Spinal cord (tissue), 10 donors: ENCODE results near the gene FDXR. TPM values are rescaled to one million over a fixed set of nuclear protein-coding genes. Genes with fewer than 3 reads are reported as not detected.

Source experiments
- DNase-seq, 6 donors: peaks; one replicate each; pipeline versions ENCODE4 v3.0.0 to v3.0.0-alpha.2; 2013 to 2015; ENCODE audit warnings: low spot score in 6 of 6, low read depth in 4 of 6
- H3K27ac ChIP-seq: one replicate; pipeline ENCODE4 v1.5.1; 2013; ENCODE audit warnings: low read depth, low read length, control low read depth
- H3K27me3 ChIP-seq: one replicate; pipeline ENCODE4 v1.6.1; 2013; ENCODE audit warnings: low read length; ENCODE audit not compliant: control insufficient read depth, insufficient read depth
- H3K36me3 ChIP-seq: one replicate; pipeline ENCODE4 v1.6.1; 2013; ENCODE audit warnings: low read length; ENCODE audit not compliant: control insufficient read depth, insufficient read depth
- H3K4me1 ChIP-seq: one replicate; pipeline ENCODE4 v1.6.1; 2013; ENCODE audit warnings: low read length; ENCODE audit not compliant: control insufficient read depth, insufficient read depth
- H3K4me3 ChIP-seq: one replicate; pipeline ENCODE4 v1.5.1; 2013; ENCODE audit warnings: low read depth, low read length, control low read depth
- H3K9me3 ChIP-seq: one replicate; pipeline ENCODE4 v1.6.1; 2013; ENCODE audit warnings: low read length; ENCODE audit not compliant: control insufficient read depth, insufficient read depth
- WGBS: methylation state at CpG from one replicate; pipeline ENCODE4 v1.1.5; 2013; ENCODE audit warnings: missing lambda C conversion rate; ENCODE audit not compliant: insufficient coverage; 5-methylcytosine and 5-hydroxymethylcytosine counted together
- polyA plus RNA-seq, 2 donors: library from polyadenylated mRNA; unstranded; fragments of 120-200 nt; gene quantifications; one replicate each; pipeline ENCODE4 v1.2.1, GENCODE V29; 2013; ENCODE audit not compliant: insufficient read length in 2 of 2
- total RNA-seq, 2 donors: library from RNA; depleted of rRNA in 1 of 2; stranded (reverse); fragments of 120-200 nt in 1 of 2; fragments of >200 nt in 1 of 2; gene quantifications; one replicate each; pipeline versions ENCODE4 v1.2.3 to v1.2.4, GENCODE V29; 2013 to 2014
- donor health status: healthy.

FDXR gene
- total and polyA plus RNA-seq, 4 donors, result 3.0 to 11.3 (median 8.6) TPM

- WGBS, result 45% methylated on average over 9 of the region's 15 CpGs
- Histone ChIP-seq H3K36me3 (no peaks in the 10 kb centered on the region), H3K9me3 (no peaks in the 10 kb centered on the region), H3K4me3 (no peak overlapping the region), H3K4me1 (no peaks in the 10 kb centered on the region), H3K27me3 (peaks cover 5% of the 10 kb centered on the region), H3K27ac (no peak overlapping the region)
- DNase-seq, result no peak
Measured at GRCh38 chr17:74883241-74883745, 10.5 kb upstream of the FDXR start.

GRCh38 chr17:74882517-74883240, 9.9 kb upstream of the FDXR start:
- 67% methylated on average over 20 of the region's 20 CpGs for WGBS
- no peak overlapping the region for H3K4me3 ChIP-seq
- peaks cover 5% of the 10 kb centered on the region for H3K27me3 ChIP-seq
- no peak for DNase-seq
- H3K27ac ChIP-seq, result no peak overlapping the region
- no peaks in the 10 kb centered on the region for H3K4me1 ChIP-seq
- H3K36me3 ChIP-seq, result no peaks in the 10 kb centered on the region
- H3K9me3 ChIP-seq, result no peaks in the 10 kb centered on the region

GRCh38 chr17:74881073-74881472, 8.3 kb upstream of the FDXR start:
- 42% methylated on average over 11 of the region's 11 CpGs for WGBS
- no peak for DNase-seq
- H3K27ac ChIP-seq, result no peak overlapping the region
- H3K9me3 ChIP-seq, result no peaks in the 10 kb centered on the region
- H3K4me3 ChIP-seq, result no peak overlapping the region
- H3K36me3 ChIP-seq, result no peaks in the 10 kb centered on the region
- no peaks in the 10 kb centered on the region for H3K4me1 ChIP-seq
- H3K27me3 ChIP-seq, result peaks cover 5% of the 10 kb centered on the region

- H3K27ac ChIP-seq, result no peak overlapping the region
- no peaks in the 10 kb centered on the region for H3K4me1 ChIP-seq
- 90% methylated on average over 12 of the region's 16 CpGs for WGBS
- DNase-seq, result no peak
- H3K4me3 ChIP-seq, result no peak overlapping the region
- H3K27me3 ChIP-seq, result peaks cover 5% of the 10 kb centered on the region
- H3K9me3 ChIP-seq, result no peaks in the 10 kb centered on the region
- H3K36me3 ChIP-seq, result no peaks in the 10 kb centered on the region
Measured at GRCh38 chr17:74879308-74879707, 6.5 kb upstream of the FDXR start.

GRCh38 chr17:74878658-74879057, 5.9 kb upstream of the FDXR start:
- H3K4me1 ChIP-seq, result peaks cover under 1% of the 10 kb centered on the region
- peaks cover 5% of the 10 kb centered on the region for H3K27me3 ChIP-seq
- no peaks in the 10 kb centered on the region for H3K9me3 ChIP-seq
- 60% methylated on average over 2 of the region's 2 CpGs for WGBS
- no peak for DNase-seq
- no peaks in the 10 kb centered on the region for H3K36me3 ChIP-seq
- no peak overlapping the region for H3K27ac ChIP-seq
- no peak overlapping the region for H3K4me3 ChIP-seq

GRCh38 chr17:74877592-74878548, 5.1 kb upstream of the FDXR start:
- DNase-seq, result no peak
- peaks cover 3% of the 10 kb centered on the region for H3K4me1 ChIP-seq
- no peak overlapping the region for H3K4me3 ChIP-seq
- H3K27ac ChIP-seq, result no peak overlapping the region
- H3K27me3 ChIP-seq, result peaks cover 5% of the 10 kb centered on the region
- WGBS, result 62% methylated on average over 15 of the region's 19 CpGs
- H3K9me3 ChIP-seq, result no peaks in the 10 kb centered on the region
- no peaks in the 10 kb centered on the region for H3K36me3 ChIP-seq

GRCh38 chr17:74875977-74876593, 3.3 kb upstream of the FDXR start:
- H3K4me1 ChIP-seq, result peaks cover 15% of the 10 kb centered on the region
- H3K9me3 ChIP-seq, result no peaks in the 10 kb centered on the region
- peaks cover 2% of the 10 kb centered on the region for H3K36me3 ChIP-seq
- 34% methylated on average over 5 of the region's 6 CpGs for WGBS
- H3K27me3 ChIP-seq, result peaks cover 3% of the 10 kb centered on the region
- no peak overlapping the region for H3K27ac ChIP-seq
- H3K4me3 ChIP-seq, result no peak overlapping the region
- no peak for DNase-seq

- Histone ChIP-seq H3K27ac (no peak overlapping the region), H3K4me3 (no peak overlapping the region), H3K9me3 (no peaks in the 10 kb centered on the region), H3K36me3 (peaks cover 2% of the 10 kb centered on the region), H3K4me1 (peaks cover 15% of the 10 kb centered on the region), H3K27me3 (no peaks in the 10 kb centered on the region)
- 62% methylated on average over 2 of the region's 5 CpGs for WGBS
- DNase-seq, result peak in 2 of 6 donors; percentile 78 to 80
Measured at GRCh38 chr17:74875155-74875976, 2.6 kb upstream of the FDXR start.

- Histone ChIP-seq H3K4me1 (peaks cover 15% of the 10 kb centered on the region), H3K9me3 (no peaks in the 10 kb centered on the region), H3K27me3 (no peaks in the 10 kb centered on the region), H3K4me3 (no peak overlapping the region), H3K27ac (no peak overlapping the region), H3K36me3 (peaks cover 6% of the 10 kb centered on the region)
- WGBS, result no CpG with 5 or more reads among the region's 5 CpGs
- no peak for DNase-seq
Measured at GRCh38 chr17:74874615-74875037, 1.8 kb upstream of the FDXR start.
